ENCODE results near the gene TSHZ1. TPM values are rescaled to one million over a fixed set of nuclear protein-coding genes. Genes with fewer than 3 reads are reported as not detected.

TSHZ1 gene
- total RNA-seq, 1 experiment from 2014 or later: 7.4 TPM

DNA sequence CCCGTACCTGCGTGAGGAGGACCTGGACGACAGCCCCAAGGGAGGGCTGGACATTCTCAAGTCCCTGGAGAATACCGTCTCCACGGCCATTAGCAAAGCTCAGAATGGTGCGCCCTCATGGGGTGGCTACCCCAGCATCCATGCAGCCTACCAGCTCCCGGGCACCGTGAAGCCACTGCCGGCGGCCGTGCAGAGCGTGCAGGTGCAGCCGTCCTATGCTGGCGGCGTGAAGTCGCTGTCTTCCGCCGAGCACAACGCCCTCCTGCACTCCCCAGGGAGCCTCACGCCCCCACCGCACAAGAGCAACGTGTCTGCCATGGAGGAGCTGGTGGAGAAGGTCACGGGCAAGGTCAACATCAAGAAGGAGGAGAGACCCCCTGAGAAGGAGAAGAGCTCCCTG lies 76.4 kb downstream of the TSHZ1 start:
- no peaks in the 10 kb centered on the region for H3K9me3 ChIP-seq (ENCODE audit: insufficient read depth, low read depth)
- TF ChIP-seq, protein P1, sequence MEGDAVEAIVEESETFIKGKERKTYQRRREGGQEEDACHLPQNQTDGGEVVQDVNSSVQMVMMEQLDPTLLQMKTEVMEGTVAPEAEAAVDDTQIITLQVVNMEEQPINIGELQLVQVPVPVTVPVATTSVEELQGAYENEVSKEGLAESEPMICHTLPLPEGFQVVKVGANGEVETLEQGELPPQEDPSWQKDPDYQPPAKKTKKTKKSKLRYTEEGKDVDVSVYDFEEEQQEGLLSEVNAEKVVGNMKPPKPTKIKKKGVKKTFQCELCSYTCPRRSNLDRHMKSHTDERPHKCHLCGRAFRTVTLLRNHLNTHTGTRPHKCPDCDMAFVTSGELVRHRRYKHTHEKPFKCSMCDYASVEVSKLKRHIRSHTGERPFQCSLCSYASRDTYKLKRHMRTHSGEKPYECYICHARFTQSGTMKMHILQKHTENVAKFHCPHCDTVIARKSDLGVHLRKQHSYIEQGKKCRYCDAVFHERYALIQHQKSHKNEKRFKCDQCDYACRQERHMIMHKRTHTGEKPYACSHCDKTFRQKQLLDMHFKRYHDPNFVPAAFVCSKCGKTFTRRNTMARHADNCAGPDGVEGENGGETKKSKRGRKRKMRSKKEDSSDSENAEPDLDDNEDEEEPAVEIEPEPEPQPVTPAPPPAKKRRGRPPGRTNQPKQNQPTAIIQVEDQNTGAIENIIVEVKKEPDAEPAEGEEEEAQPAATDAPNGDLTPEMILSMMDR (conservative IDR thresholded peaks at IDR 0.05): no peak
- no peak for TF ChIP-seq EZH2 (IDR thresholded peaks at IDR 0.05; ENCODE audit: low read depth)
- H3F3A ChIP-seq (ENCODE audit: insufficient read depth, low read depth): no peaks in the 10 kb centered on the region
- DNase-seq: no peak
- no peaks in the 10 kb centered on the region for H3K4me1 ChIP-seq (replicated peaks; ENCODE audit: insufficient read depth)
- no peak overlapping the region for H2AFZ ChIP-seq
- no peaks in the 10 kb centered on the region for H3K27me3 ChIP-seq (ENCODE audit: insufficient read depth, low read depth)
- H3K36me3 ChIP-seq (ENCODE audit: low read depth): no peaks in the 10 kb centered on the region
- H3K9me2 ChIP-seq (ENCODE audit: insufficient read depth): no peaks in the 10 kb centered on the region
- no peaks in the 10 kb centered on the region for H4K20me1 ChIP-seq (ENCODE audit: insufficient read depth)
- BruUV-seq (replicated peaks): no TSS peak
- H3K27ac ChIP-seq: no peak overlapping the region
- intact Hi-C loops (cut with micrococcal nuclease; ENCODE audit: unreplicated experiment): no loop called here
- no peak overlapping the region for H3K4me2 ChIP-seq
- ChIA-PET POLR2A (ENCODE audit: unreplicated experiment) (no interaction called here), CTCF (no interaction called here)
- H3K79me2 ChIP-seq (ENCODE audit: low read depth): no peaks in the 10 kb centered on the region
- no peak overlapping the region for H3K4me3 ChIP-seq

DNA sequence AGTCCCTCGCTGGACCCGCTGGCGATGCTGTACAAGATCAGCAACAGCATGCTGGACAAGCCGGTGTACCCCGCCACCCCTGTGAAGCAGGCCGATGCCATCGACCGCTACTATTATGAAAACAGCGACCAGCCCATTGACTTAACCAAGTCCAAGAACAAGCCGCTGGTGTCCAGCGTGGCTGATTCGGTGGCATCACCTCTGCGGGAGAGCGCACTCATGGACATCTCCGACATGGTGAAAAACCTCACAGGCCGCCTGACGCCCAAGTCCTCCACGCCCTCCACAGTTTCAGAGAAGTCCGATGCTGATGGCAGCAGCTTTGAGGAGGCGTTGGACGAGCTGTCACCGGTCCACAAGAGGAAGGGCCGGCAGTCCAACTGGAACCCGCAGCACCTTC lies 77.1 kb downstream of the TSHZ1 start:
- Histone ChIP-seq H3K4me3 (no peak overlapping the region), H3K27me3 (ENCODE audit: insufficient read depth, low read depth) (no peaks in the 10 kb centered on the region), H3K4me2 (no peak overlapping the region), H3K9me2 (ENCODE audit: insufficient read depth) (no peaks in the 10 kb centered on the region), H3F3A (ENCODE audit: insufficient read depth, low read depth) (no peaks in the 10 kb centered on the region), H3K9me3 (ENCODE audit: insufficient read depth, low read depth) (no peaks in the 10 kb centered on the region), H3K27ac (no peak overlapping the region), H2AFZ (no peak overlapping the region), H3K36me3 (ENCODE audit: low read depth) (no peaks in the 10 kb centered on the region), H3K4me1 (replicated peaks; ENCODE audit: insufficient read depth) (no peaks in the 10 kb centered on the region), H3K79me2 (ENCODE audit: low read depth) (no peaks in the 10 kb centered on the region), H4K20me1 (ENCODE audit: insufficient read depth) (no peaks in the 10 kb centered on the region)
- ChIA-PET POLR2A (ENCODE audit: unreplicated experiment) (no interaction called here), CTCF (no interaction called here)
- intact Hi-C loops (cut with micrococcal nuclease; ENCODE audit: unreplicated experiment): no loop called here
- no peak for TF ChIP-seq EZH2 (IDR thresholded peaks at IDR 0.05; ENCODE audit: low read depth)
- TF ChIP-seq, protein P1 (conservative IDR thresholded peaks at IDR 0.05): no peak
- DNase-seq: no peak
- BruUV-seq (replicated peaks): no TSS peak

DNA sequence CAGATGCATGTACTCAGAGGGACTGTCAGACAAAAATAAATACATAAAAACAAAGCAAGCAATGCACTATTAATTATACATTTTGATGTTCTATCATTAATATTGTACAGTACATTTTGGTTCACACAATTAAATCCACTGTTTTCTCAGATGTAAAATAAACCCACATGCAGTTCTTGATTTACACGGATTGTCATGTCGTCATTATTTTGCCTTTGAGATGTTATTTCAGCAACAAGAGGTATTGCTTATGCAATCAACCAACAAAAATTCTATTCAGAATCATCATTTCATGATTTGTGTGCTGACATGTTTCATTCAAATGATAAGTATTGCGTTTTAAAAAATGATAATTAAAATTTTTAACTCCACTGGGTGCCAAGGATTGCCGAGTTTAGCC lies 79.2 kb downstream of the TSHZ1 start:
- no peak for TF ChIP-seq EZH2 (IDR thresholded peaks at IDR 0.05; ENCODE audit: low read depth)
- TF ChIP-seq, protein P1 (conservative IDR thresholded peaks at IDR 0.05): no peak
- intact Hi-C loops (cut with micrococcal nuclease; ENCODE audit: unreplicated experiment): no loop called here

More for the DNA sequence above, 79.2 kb downstream of the TSHZ1 start:
- Histone ChIP-seq H3K79me2 (ENCODE audit: low read depth) (no peaks in the 10 kb centered on the region), H3K9me3 (ENCODE audit: insufficient read depth, low read depth) (no peaks in the 10 kb centered on the region), H3K27ac (no peak overlapping the region), H3K4me3 (no peak overlapping the region), H4K20me1 (ENCODE audit: insufficient read depth) (no peaks in the 10 kb centered on the region), H3K36me3 (ENCODE audit: low read depth) (no peaks in the 10 kb centered on the region), H2AFZ (no peak overlapping the region), H3K4me1 (replicated peaks; ENCODE audit: insufficient read depth) (no peaks in the 10 kb centered on the region), H3K9me2 (ENCODE audit: insufficient read depth) (0 out of 2 replicates have a peak, but pooled peaks cover 2% of the 10 kb centered on the region), H3K27me3 (ENCODE audit: insufficient read depth, low read depth) (no peaks in the 10 kb centered on the region), H3F3A (ENCODE audit: insufficient read depth, low read depth) (no peaks in the 10 kb centered on the region), H3K4me2 (no peak overlapping the region)
- POLR2A ChIA-PET (ENCODE audit: unreplicated experiment): no interaction called here
- BruUV-seq (replicated peaks): no TSS peak
- CTCF ChIA-PET: no interaction called here
- no peak for DNase-seq

Measured in PC-9 (cell line).